ENCODE data around the gene SRD5A2.

DNA sequence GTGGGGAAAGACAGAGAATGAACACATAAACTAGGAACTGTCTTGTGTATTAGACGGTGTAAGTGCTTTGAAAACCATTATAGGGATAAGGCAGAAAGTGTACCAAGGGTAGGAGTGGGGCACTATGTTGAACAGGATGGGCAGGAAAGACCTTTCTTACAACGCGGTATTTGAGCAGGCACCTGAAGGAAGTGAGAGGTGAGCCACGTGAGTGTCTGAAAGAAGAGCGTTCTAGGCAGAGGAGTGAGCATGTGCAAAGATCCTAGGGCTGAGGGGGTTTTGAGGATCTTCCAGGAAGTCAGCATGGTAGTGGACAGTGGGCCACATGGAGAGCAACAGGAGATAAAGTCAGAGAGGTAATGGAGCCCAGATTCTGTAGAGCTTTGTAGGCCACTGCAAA lies 65.2 kb downstream of the SRD5A2 start:
- TF ChIP-seq POLR2A (IDR thresholded peaks at IDR 0.05), result no peak
- TF ChIP-seq, protein P1, sequence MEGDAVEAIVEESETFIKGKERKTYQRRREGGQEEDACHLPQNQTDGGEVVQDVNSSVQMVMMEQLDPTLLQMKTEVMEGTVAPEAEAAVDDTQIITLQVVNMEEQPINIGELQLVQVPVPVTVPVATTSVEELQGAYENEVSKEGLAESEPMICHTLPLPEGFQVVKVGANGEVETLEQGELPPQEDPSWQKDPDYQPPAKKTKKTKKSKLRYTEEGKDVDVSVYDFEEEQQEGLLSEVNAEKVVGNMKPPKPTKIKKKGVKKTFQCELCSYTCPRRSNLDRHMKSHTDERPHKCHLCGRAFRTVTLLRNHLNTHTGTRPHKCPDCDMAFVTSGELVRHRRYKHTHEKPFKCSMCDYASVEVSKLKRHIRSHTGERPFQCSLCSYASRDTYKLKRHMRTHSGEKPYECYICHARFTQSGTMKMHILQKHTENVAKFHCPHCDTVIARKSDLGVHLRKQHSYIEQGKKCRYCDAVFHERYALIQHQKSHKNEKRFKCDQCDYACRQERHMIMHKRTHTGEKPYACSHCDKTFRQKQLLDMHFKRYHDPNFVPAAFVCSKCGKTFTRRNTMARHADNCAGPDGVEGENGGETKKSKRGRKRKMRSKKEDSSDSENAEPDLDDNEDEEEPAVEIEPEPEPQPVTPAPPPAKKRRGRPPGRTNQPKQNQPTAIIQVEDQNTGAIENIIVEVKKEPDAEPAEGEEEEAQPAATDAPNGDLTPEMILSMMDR (IDR thresholded peaks at IDR 0.05), result no peak

Measured in ovary (tissue), 3 donors.